ENCODE results near the gene PRKAB1.

DNA sequence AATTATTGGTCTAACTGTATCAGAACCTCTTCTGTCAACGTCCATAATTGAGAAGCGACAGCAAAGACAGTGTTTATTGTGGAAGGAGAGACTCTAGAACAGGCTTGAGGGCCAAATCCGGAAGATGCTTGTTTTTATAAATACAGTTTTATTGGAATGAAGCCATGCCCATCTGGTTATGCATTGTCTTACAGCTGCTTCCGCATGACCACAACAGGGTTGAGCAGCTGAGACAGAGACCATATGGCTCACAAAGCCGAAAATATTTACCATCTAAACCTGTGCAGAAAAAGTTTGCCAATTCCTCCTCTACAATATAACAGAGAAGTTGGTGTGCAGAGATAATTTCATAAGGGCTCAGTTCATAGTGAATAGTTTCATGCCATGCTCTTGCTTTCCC is 24.5 kb downstream of the PRKAB1 start:
- TF ChIP-seq, protein P1, sequence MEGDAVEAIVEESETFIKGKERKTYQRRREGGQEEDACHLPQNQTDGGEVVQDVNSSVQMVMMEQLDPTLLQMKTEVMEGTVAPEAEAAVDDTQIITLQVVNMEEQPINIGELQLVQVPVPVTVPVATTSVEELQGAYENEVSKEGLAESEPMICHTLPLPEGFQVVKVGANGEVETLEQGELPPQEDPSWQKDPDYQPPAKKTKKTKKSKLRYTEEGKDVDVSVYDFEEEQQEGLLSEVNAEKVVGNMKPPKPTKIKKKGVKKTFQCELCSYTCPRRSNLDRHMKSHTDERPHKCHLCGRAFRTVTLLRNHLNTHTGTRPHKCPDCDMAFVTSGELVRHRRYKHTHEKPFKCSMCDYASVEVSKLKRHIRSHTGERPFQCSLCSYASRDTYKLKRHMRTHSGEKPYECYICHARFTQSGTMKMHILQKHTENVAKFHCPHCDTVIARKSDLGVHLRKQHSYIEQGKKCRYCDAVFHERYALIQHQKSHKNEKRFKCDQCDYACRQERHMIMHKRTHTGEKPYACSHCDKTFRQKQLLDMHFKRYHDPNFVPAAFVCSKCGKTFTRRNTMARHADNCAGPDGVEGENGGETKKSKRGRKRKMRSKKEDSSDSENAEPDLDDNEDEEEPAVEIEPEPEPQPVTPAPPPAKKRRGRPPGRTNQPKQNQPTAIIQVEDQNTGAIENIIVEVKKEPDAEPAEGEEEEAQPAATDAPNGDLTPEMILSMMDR (conservative IDR thresholded peaks at IDR 0.05): no peak
- no peak for TF ChIP-seq EZH2 (IDR thresholded peaks at IDR 0.05; ENCODE audit: low read depth)
